Cardiac muscle cell (in vitro differentiated cells and primary cell): ENCODE data around the gene NKX1-1. TPM values are rescaled to one million over a fixed set of nuclear protein-coding genes. Genes with fewer than 3 reads are reported as not detected.

Experiments
- DNase-seq, 2 donors: peaks; one replicate each; pipeline versions ENCODE4 v3.0.0 to v3.0.0-alpha.2; 2010 to 2017; ENCODE audit warnings: low read depth in 1 of 2, low spot score in 1 of 2
- H3K27ac ChIP-seq: fragments of 200-600 bp; sonication (generic); 2 replicates; pipeline ENCODE4 v1.5.1; 2016
- H3K27me3 ChIP-seq: fragments of 200-600 bp; sonication (generic); 2 replicates; pipeline ENCODE4 v1.6.0; 2016; ENCODE audit warnings: control low read depth
- H3K36me3 ChIP-seq: fragments of 200-600 bp; sonication (generic); 2 replicates; pipeline ENCODE4 v1.5.1; 2016; ENCODE audit warnings: control low read depth
- H3K4me1 ChIP-seq: fragments of 200-600 bp; sonication (generic); 2 replicates; pipeline ENCODE4 v1.8.1; 2017; ENCODE audit warnings: low read depth, mild to moderate bottlenecking, mixed run types
- H3K4me3 ChIP-seq: fragments of 200-600 bp; sonication (generic); 2 replicates; pipeline ENCODE4 v1.5.1; 2016; ENCODE audit warnings: mild to moderate bottlenecking
- H3K9me3 ChIP-seq: fragments of 200-600 bp; sonication (generic); 2 replicates; pipeline ENCODE4 v1.5.1; 2017; ENCODE audit warnings: low read depth, mild to moderate bottlenecking, control low read depth
- polyA plus RNA-seq: library from polyadenylated mRNA; unstranded; fragments of >200 nt; fragmentation: Nextera tagmentation; extraction: Ambion mirVana; gene quantifications from 2 replicates; pipeline ENCODE4 v1.2.1, GENCODE V29; 2016
- total RNA-seq: library from RNA; depleted of rRNA; stranded (reverse); fragments of >200 nt; gene quantifications from 2 replicates; pipeline ENCODE4 v1.2.3, GENCODE V29; 2016
- TF ChIP-seq, protein P1 (sequence below): IDR thresholded peaks from 2 replicates; pipeline ENCODE4 v1.5.1; 2012; ENCODE audit warnings: low read depth, mild to moderate bottlenecking, low read length

The NKX1-1 gene
- total and polyA plus RNA-seq, 2 experiments from 2014 or later = not detected

DNA sequence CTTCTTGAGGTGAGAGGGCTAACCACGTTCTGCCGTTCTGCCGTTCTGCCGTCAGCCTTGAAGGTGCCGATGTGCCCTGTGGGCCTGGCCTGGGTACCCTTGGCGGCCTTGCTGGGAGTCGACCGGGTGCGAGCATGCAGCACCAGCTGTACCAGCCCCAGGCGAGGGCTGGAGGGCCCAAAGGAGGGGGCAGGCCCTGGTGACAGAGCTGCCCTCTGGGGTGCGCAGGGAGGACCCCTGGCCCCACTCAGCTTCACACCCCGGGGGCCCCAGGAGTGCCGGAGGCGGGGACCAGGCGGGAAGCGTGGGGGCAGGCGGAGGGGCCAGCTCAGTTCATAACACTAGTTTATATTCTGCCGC is 37.2 kb downstream of the NKX1-1 start:
- Histone ChIP-seq H3K27me3 (no peaks in the 10 kb centered on the region), H3K9me3 (no peaks in the 10 kb centered on the region), H3K36me3 (no peaks in the 10 kb centered on the region), H3K4me1 (no peaks in the 10 kb centered on the region), H3K4me3 (no peak overlapping the region), H3K27ac (no peak overlapping the region)
- no peak for DNase-seq
- TF ChIP-seq, protein P1, sequence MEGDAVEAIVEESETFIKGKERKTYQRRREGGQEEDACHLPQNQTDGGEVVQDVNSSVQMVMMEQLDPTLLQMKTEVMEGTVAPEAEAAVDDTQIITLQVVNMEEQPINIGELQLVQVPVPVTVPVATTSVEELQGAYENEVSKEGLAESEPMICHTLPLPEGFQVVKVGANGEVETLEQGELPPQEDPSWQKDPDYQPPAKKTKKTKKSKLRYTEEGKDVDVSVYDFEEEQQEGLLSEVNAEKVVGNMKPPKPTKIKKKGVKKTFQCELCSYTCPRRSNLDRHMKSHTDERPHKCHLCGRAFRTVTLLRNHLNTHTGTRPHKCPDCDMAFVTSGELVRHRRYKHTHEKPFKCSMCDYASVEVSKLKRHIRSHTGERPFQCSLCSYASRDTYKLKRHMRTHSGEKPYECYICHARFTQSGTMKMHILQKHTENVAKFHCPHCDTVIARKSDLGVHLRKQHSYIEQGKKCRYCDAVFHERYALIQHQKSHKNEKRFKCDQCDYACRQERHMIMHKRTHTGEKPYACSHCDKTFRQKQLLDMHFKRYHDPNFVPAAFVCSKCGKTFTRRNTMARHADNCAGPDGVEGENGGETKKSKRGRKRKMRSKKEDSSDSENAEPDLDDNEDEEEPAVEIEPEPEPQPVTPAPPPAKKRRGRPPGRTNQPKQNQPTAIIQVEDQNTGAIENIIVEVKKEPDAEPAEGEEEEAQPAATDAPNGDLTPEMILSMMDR = no peak

DNA sequence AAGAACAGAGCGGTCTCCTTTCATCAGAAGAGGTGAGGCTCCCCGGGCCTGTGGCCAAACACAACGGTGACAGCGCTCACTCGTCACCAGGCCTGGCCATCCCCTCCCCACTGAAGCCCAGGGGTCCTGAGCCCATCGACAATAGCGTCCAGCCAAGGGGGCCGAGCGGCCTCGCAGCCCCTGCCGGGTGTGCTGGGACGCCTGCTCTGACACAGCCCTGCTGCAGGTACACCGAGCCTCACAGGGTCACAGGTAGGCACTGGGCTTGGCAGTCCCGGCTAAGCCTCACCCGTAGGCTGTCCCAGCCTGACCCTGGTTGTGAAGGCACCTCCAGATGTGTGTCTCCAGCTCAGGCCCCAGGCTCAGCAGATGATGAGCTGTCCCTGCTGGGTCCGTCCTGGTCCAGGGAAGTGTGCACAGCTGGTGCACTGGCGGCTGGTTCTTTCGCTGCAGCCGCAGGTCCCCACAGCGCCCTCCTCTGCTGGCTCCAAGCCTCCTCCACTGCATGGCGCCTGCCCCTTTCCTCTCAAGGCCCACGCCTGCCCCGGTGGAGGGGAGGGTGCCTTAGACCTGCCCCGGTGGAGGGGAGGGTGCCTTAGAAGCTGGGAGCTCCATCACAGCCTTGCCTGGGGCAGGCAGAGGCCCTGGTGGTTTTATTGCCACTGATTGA is 37.7 kb downstream of the NKX1-1 start:
- TF ChIP-seq, protein P1 = no peak
- Histone ChIP-seq H3K4me3 (no peak overlapping the region), H3K27me3 (no peaks in the 10 kb centered on the region), H3K4me1 (no peaks in the 10 kb centered on the region), H3K27ac (no peak overlapping the region), H3K9me3 (no peaks in the 10 kb centered on the region), H3K36me3 (no peaks in the 10 kb centered on the region)
- DNase-seq = no peak

DNA sequence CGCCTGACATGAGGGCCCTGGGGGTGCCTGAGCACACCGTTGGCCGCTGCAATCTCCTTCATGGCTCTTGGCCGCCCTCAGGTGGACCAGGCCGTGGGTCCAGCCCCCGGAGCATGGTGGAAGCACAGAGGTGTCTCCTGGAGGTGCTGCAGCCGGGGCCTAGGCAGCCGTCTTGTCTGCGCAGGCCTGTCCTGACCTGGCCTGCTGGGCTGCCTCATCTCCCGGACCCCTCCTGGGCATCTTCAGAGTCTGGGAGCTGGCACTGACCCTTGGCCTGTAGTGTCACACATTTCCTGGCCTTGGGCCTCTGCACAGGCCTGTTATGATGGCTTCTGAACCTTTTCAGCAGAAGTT is 38.3 kb downstream of the NKX1-1 start:
- no peak overlapping the region for H3K4me3 ChIP-seq
- DNase-seq = no peak
- TF ChIP-seq, protein P1 = no peak
- H3K4me1 ChIP-seq = no peaks in the 10 kb centered on the region
- H3K36me3 ChIP-seq = no peaks in the 10 kb centered on the region
- no peaks in the 10 kb centered on the region for H3K9me3 ChIP-seq
- H3K27me3 ChIP-seq = no peaks in the 10 kb centered on the region
- H3K27ac ChIP-seq = no peak overlapping the region

DNA sequence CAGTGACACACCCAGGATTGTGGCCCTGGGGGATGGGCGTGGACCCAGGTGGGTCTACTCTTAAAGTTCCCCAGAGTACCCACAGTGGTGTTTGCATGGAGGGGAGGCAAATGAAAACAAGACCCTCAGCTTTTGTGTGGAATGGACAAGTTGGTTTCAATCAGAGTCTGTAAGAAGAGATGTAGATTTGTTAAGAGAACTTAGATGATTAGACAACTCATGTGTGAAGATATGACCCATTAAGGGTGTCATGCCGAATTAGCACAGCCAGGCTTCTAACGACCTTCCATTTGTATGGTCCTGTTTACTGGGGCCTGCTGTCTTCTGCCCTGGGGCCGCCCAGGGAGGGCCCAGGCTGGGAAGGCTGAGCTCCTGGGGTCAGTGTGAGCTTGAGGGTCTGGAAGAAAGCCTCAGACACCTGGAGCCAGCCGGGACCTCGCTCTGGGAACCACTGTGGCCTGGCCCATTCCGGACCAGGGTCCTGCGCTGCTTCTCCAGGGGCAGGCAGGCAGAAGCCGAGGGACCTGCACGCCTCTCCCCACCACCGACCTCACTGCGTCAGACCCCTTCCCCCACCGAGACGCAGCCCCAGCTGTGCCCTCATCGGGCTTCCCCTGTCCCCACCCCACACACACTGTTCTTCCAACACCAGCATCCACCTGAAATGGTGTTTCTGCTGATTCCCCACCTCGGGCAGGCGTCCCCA is 38.9 kb downstream of the NKX1-1 start:
- DNase-seq = no peak
- H3K36me3 ChIP-seq = no peaks in the 10 kb centered on the region
- H3K9me3 ChIP-seq = no peaks in the 10 kb centered on the region
- no peak overlapping the region for H3K27ac ChIP-seq
- no peak overlapping the region for H3K4me3 ChIP-seq
- H3K27me3 ChIP-seq = no peaks in the 10 kb centered on the region
- H3K4me1 ChIP-seq = no peaks in the 10 kb centered on the region
- TF ChIP-seq, protein P1 = no peak

DNA sequence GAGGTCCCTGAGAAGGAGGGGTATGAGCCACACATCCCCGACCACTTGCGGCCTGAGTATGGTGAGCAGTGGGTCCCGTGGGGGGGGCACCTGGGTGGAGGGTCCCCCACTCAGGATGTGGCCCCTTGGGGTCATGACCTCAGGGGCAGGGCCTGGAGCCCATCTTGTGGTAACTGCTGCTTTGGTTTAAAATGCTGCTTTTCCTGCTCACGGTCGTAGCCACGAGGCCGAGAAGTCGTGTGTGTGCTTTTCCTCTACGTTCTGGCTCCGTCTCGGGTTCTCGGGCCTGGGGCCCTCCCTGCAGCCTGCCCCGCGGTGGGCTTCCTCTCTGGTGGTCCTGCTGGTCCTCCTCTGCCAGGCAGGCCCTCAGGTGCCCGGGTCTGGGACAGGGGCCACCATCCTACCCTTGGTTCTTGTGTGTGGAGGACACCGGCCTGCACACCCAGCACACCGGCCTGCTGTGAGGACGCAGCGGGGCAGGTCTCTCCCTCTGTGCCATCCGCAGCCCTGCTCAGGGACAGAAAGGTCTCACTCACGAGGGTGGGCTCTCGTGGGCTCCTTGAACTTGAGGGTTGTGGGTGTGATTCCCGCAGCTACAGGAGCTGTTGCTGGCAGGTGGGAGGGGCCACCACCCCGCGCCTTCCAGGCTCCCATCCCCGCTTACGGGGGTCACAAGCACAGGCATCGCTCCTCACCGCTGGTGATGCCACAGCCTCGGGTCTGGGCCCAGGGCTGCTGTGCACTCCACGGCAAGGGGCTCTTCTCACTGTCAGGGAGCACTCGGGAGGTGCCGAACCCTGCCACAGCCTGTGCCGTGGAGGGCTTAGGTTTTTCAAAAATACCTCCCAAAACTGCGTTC is 39.6 kb downstream of the NKX1-1 start:
- Histone ChIP-seq H3K36me3 (no peaks in the 10 kb centered on the region), H3K27ac (no peak overlapping the region), H3K4me3 (no peak overlapping the region), H3K27me3 (no peaks in the 10 kb centered on the region), H3K9me3 (no peaks in the 10 kb centered on the region), H3K4me1 (no peaks in the 10 kb centered on the region)
- TF ChIP-seq, protein P1 = no peak
- no peak for DNase-seq
